Jurkat, Clone E6-1 (cell line): Measurements from ENCODE around the gene CLTA.
"Not testable (repeated sequence)": the region's sequence is repeated elsewhere in the genome, so short reads cannot be mapped to it uniquely, and the experiment has no call there.

Experiments used
- DNase-seq: peaks from one replicate; pipeline ENCODE4 v3.0.0-alpha.2; 2011; ENCODE audit warnings: low read depth, low spot score
- H3K4me3 ChIP-seq: 2 replicates; pipeline ENCODE4 v1.5.1; 2011; ENCODE audit warnings: mild to moderate bottlenecking, low read length, control low read depth, moderate library complexity

CLTA gene

GRCh38 chr9:36175209-36175608 is 15.5 kb upstream of the CLTA start:
- not testable (repeated sequence) for H3K4me3 ChIP-seq, DNase-seq

DNA sequence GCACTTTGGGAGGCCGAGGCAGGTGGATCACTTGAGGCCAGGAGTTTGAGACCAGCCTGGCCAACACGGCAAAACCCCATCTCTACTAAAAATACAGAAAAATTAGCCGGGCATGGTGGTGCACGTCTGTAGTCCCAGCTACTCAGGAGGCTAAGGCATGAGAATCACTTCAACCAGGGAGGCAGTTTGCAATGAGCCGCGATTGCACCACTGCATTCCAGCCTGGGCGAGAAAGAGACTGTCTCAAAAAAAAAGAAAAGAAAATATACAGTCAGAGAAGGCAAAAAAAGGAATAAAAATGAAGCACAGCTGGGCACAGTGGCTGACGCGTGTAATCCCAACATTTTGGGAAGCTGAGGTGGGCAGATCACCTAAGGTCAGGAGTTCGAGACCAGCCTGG is 14.2 kb upstream of the CLTA start:
- DNase-seq, H3K4me3 ChIP-seq: not testable (repeated sequence)

- DNase-seq, result no peak
- no peak overlapping the region for H3K4me3 ChIP-seq
Observed at GRCh38 chr9:36177571-36177970, 13.2 kb upstream of the CLTA start.

DNA sequence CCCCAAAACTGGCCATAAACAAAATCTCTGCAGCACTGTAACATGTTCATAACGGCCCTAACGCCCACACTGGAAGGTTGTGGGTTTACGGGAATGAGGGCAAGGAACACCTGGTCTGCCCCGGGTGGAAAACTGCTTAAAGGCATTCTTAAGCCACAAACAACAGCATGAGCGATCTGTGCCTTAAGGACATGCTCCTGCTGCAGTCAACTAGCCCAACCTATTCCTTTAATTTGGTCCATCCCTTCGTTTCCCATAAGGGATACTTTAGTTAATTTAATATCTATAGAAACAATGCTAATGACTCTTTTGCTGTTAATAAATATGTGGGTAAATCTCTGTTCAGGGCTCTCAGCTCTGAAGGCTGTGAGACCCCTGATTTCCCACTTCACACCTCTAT is 10.5 kb upstream of the CLTA start:
- not testable (repeated sequence) for DNase-seq, H3K4me3 ChIP-seq

GRCh38 chr9:36187414-36187813 is 3.3 kb upstream of the CLTA start:
- no peak for DNase-seq
- no peak overlapping the region for H3K4me3 ChIP-seq

DNA sequence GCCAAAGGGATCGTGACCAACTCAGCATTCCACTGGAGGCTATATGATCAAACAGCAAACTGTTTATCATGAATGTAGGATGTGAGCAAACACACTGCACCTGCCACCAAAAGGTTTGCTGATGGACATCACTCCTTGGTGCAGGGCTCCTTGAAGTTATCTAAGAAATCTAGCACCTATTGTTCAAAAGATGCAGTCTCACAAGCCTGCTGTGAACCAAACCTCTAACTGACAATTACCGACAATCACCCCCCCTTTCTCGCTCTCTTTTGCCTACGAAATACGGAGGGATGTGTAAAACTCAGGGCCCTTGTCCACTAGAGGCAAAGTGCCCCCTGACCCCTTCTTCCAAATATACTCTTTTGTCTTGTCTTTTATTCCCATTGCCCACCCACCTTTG is 2.5 kb upstream of the CLTA start:
- no peak for DNase-seq
- H3K4me3 ChIP-seq, result no peak overlapping the region

GRCh38 chr9:36189976-36190375 is 745 bp upstream of the CLTA start:
- no peak for DNase-seq
- peak overlapping the region; percentile 85 for H3K4me3 ChIP-seq

- peak overlapping the region; percentile 85 for H3K4me3 ChIP-seq
- DNase-seq, result no peak
Observed at GRCh38 chr9:36191290-36191645, 547 bp downstream of the CLTA start.

DNA sequence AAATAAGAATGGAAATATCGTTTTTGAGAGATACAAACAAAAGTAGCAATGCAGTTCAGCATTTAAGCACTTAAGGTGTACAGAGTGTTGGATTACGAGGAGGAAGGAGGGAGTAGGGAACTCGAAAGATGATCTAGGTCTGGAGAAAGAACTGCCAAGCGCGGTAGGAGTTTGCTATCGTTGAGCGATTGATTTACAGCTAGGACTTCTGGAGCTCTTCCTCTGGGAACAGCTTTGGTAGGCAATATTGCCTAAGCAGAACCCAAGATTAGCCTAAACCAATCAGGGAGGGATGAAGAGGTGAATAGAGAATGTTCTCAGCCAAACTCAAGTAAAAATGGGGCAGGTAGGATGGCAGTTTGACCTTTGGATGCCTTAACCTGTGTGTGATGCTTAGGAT is 965 bp downstream of the CLTA start:
- DNase-seq, result no peak
- H3K4me3 ChIP-seq, result peak overlapping the region; percentile 85

GRCh38 chr9:36192196-36192595 is 1.5 kb downstream of the CLTA start:
- no peak for DNase-seq
- H3K4me3 ChIP-seq, result peak overlapping the region; percentile 85

DNA sequence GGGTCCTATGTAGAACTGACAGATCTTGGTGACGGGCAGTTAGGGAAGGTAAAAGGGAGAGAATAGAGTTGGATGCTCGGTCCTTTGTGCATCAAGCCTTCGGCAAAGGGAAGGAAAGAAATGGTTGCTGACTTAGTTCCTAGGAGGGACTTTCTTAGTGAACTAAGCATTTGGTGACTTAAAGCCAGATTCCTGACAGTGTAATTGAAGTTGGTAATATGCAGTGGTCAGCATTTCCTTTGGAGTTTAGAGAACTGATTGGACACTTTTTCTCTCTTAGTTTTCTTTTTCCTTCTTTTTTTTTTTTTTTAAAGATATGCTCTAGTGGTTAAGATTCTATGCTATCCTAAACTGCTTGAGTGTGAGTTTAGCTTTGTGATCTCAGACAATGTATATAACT is 2.3 kb downstream of the CLTA start:
- no peak overlapping the region for H3K4me3 ChIP-seq

DNA sequence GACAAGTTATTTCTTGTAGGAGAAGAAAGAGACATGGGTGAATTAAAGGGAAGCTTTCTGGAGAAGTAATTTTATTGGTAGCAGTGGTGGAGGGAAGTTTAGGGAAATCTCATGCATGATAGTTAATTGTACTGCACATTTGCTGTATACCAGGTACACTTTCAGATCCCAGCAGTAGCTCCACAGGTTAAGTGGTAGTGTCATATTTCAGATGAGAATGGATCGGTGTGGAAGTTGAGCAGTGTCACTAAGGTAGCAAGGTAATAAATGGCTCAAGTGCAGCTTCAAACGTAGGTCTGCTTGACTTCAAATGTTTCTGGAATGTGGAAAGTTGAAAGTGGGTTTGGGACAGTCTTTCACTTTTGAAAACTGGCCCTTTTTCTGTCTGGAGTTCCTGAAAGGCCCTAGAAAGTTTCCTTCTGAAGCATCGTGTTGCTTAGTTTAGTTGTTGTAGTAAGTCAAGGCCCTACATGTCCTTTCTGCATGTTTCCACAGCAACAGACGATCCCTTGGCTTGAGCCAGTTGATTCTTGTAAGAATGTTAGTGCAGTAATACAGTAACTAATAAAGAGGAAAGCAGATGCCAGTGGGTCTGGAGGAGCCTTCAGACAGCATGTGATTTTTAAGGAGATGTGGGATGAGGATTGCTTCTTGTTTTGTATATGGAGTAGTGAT is 3.7 kb downstream of the CLTA start:
- DNase-seq, result no peak
- no peak overlapping the region for H3K4me3 ChIP-seq

More for the DNA sequence above, 2.3 kb downstream of the CLTA start:
- DNase-seq, result no peak

DNA sequence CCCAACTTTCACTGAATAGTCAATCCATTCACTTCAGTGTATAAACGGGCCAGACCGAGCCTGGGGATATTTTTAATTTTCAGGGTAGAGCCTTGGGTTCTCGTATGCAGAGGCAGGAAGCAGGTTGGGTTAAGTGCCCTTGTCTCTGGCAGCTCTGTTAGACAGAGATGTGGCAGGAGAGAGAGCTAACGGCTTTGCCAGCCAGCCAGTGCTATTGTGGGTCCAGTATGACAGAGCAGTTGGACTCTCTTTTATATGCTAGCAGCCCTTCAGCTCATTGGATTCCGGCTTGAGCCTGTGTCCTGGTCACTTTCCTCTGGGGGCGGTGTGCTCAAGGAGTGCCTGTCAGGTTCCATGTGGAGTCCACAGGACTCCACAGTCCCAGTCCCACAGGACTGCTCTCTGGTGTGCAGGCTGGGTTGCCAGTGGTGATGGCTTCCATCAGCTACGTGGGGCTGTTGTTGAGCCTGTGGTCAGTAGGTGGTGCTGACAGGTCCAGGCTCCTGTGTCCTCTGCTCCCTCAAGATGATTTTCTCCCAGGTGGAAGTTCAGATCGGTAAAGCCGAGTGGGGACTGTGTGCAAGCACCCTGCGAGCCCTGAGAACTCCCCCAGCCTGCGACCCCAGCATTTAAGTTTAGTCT is 14.3 kb downstream of the CLTA start:
- no peak for DNase-seq
- no peak overlapping the region for H3K4me3 ChIP-seq

DNA sequence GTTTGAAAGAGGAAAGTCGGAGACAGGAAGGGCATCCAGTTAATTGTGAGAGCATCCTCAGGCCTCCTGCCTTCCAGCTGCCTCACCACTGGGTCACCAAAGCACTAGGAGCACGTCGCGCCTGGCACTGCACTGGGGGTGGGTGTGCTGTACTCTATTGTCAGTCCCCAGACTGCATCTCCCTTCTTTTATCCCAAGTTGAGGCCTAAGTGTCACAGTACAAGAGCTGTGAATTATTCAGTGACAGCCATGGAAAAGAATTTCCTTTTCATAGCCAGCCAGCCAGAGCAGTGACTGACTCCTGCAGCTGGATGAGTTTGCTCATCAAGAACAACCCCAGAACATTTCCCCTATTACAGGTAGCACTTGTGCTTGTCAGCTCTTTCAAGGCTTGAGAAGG is 16.3 kb downstream of the CLTA start:
- no peak for DNase-seq
- H3K4me3 ChIP-seq, result no peak overlapping the region

GRCh38 chr9:36207546-36208012 is 16.9 kb downstream of the CLTA start:
- peak; percentile 21 for DNase-seq
- no peak overlapping the region for H3K4me3 ChIP-seq

DNA sequence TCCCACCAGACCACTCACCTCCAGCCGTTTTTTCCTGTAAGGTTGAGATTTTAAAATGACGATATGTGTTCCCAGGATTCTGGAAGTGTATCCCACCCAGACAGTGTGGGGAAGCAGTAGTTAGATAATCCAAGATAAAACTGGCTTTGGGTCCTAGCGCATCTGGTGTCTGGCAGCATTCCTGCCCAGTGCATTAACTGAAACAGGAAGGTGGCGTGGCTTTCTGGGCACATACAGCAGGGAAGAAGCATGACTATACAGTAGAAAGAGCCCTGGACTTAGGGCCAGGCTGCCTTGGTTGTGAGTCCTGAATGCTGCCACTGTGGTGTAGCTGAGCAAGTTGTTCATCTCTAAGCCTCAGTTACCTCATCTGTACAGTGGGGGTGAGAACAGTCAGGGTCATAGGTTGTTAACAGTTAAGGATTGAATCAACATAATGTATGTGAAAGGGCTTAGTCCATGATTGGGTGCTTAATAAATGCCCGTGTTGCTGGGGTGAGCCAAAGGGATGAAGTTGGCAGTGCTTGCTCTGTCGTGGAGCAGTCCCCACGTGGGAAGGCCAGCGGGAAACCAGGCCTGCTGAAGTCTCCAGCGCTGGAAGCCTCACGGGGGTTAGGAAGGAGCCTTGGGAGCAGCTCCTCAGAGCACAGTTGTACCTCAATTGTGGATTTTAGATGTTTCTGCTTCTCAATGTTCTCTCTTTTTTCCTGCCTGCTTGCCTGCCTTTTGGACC is 18.0 kb downstream of the CLTA start:
- no peak for DNase-seq

GRCh38 chr9:36210722-36211121 is 20.0 kb downstream of the CLTA start:
- DNase-seq, result no peak
- no peak overlapping the region for H3K4me3 ChIP-seq

More for the DNA sequence above, 18.0 kb downstream of the CLTA start:
- H3K4me3 ChIP-seq, result no peak overlapping the region

GRCh38 chr9:36211510-36211909 is 20.8 kb downstream of the CLTA start:
- H3K4me3 ChIP-seq, result no peak overlapping the region
- no peak for DNase-seq

DNA sequence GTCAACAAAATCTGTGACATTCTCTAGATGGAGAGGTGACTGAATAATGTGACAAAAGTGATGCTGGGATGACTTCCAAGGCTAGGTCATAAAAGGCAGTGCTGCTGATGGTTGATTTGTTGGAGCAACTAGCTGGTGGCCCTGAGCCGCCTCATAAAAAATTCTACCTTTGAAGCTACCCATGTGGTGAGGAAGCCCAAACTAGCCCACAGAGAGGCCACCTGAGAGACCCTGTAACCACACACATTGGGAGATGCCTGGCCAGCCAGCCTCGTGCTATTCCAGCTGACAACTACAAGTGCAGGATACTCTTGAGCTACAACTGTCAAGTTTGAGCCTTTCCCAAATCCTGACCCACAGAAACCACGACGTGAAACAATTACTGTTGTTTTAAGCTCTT is 22.7 kb downstream of the CLTA start:
- no peak overlapping the region for H3K4me3 ChIP-seq
- no peak for DNase-seq

DNA sequence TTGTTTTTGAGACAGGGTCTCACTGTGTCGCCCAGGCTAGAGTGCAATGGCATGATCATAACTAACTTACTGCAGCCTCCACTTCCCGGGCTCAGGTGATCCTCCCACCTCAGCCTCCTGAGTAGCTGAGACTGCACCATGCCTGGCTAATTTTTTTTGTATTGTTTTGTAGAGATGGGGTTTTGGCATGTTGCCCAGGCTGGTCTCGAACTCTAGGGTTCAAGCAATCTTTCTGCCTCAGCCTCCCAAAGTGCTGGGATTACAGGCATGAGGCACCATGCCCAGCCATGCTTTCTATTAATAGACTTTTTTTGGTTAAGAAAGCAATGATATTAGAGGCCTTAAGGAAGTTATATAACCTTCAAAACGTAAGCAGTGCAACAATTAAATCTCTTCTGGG is 23.3 kb downstream of the CLTA start:
- no peak for DNase-seq

More for the DNA sequence above, 23.3 kb downstream of the CLTA start:
- H3K4me3 ChIP-seq, result no peak overlapping the region
